SJCRH30 (cell line): ENCODE measurements around the gene PABPC1L2A. TPM values are rescaled to one million over a fixed set of nuclear protein-coding genes. Genes with fewer than 3 reads are reported as not detected.

Experiments used
- total RNA-seq: library from RNA; depleted of rRNA; stranded (reverse); fragments of >200 nt; shearing (Covaris generic); gene quantifications from 2 replicates; pipeline ENCODE4 v1.2.3, GENCODE V29; 2014; rRNA removed

The PABPC1L2A gene
- total RNA-seq, 1 experiment from 2014 or later = not detected

Other genes starting within 250 kb of the PABPC1L2A start
- not detected in 2 replicates for gene FAM236C, start 166.9 kb downstream of the PABPC1L2A start, total RNA-seq
- gene FAM236A, start 141.3 kb downstream of the PABPC1L2A start, total RNA-seq = not detected in 2 replicates
- gene DMRTC1, start 135.7 kb downstream of the PABPC1L2A start, total RNA-seq = not detected in 2 replicates
- not detected in 2 replicates for gene PABPC1L2B, start 76.6 kb downstream of the PABPC1L2A start, total RNA-seq
- not detected in 2 replicates for gene NAP1L2, start 135.3 kb upstream of the PABPC1L2A start, total RNA-seq